HepG2 (cell line): ENCODE data around the gene PARN. TPM values are rescaled to one million over a fixed set of nuclear protein-coding genes. Genes with fewer than 3 reads are reported as not detected.

Experiments
- FOXK1 ChIP-seq: sonication (generic); formaldehyde crosslinking; IDR thresholded peaks from 2 replicates; pipeline ENCODE4 v1.4.0; 2020; ENCODE audit warnings: low read depth, missing genetic modification reagents, borderline replicate concordance
- PPARG ChIP-seq: conservative IDR thresholded peaks from 2 replicates; pipeline ENCODE4 v1.6.1; 2016; ENCODE audit warnings: missing biosample characterization, missing genetic modification reagents
- TARDBP ChIP-seq: sonication (generic); formaldehyde crosslinking; IDR thresholded peaks from 2 replicates; pipeline ENCODE4 v1.8.0; 2022; ENCODE audit warnings: mild to moderate bottlenecking, missing genetic modification reagents
- YY1 ChIP-seq: IDR thresholded peaks from 2 replicates; pipeline ENCODE4 v1.6.1; 2011; ENCODE audit warnings: low read length, low read depth, moderate library complexity, mild to moderate bottlenecking; ENCODE audit not compliant: insufficient read depth, insufficient replicate concordance
- ZBTB20 ChIP-seq: sonication (generic); formaldehyde crosslinking; IDR thresholded peaks from 2 replicates; pipeline ENCODE4 v1.8.1; 2023; ENCODE audit warnings: missing genetic modification reagents, low read depth, mild to moderate bottlenecking, borderline replicate concordance
- ZFP90 ChIP-seq: sonication (generic); formaldehyde crosslinking; IDR thresholded peaks from 2 replicates; pipeline ENCODE4 v1.8.0; 2022; ENCODE audit warnings: missing genetic modification reagents, mild to moderate bottlenecking, inconsistent platforms, borderline replicate concordance
- ZMYM4 ChIP-seq: sonication (generic); formaldehyde crosslinking; IDR thresholded peaks from 2 replicates; pipeline ENCODE4 v1.8.1; 2023; ENCODE audit warnings: mild to moderate bottlenecking, missing genetic modification reagents
- ZNF292 ChIP-seq: sonication (generic); formaldehyde crosslinking; IDR thresholded peaks from 2 replicates; pipeline ENCODE4 v1.8.1; 2022; ENCODE audit warnings: mild to moderate bottlenecking, low read depth, missing genetic modification reagents, borderline replicate concordance
- ZNF354B ChIP-seq: sonication (generic); formaldehyde crosslinking; IDR thresholded peaks from 2 replicates; pipeline ENCODE4 v1.8.0; 2022; ENCODE audit warnings: mild to moderate bottlenecking, missing genetic modification reagents
- polyA plus RNA-seq, 8 experiments: library from polyadenylated mRNA; depleted of rRNA in 3 of 8; stranded (reverse) in 7 of 8; unstranded in 1 of 8; fragments of >200 nt; fragmentation: Illumina TruSeq in 4 of 8; extraction: Trizol in 4 of 8; gene quantifications; 2 replicates each; pipeline versions ENCODE4 v1.2.1 to v1.2.3, GENCODE V29; 2011 to 2016; ENCODE audit warnings: low read depth in 4 of 8, missing spikeins in 1 of 8, mixed read lengths in 1 of 8; ENCODE audit not compliant: insufficient read depth in 1 of 8
- total RNA-seq, 5 experiments: library from RNA; depleted of rRNA; stranded (reverse); fragments of >200 nt; fragmentation: Illumina TruSeq; extraction: Trizol; gene quantifications; 2 replicates each; pipeline ENCODE4 v1.2.3, GENCODE V29; 2016; ENCODE audit warnings: low read depth in 1 of 5
- TF ChIP-seq, protein P1 (sequence below): conservative IDR thresholded peaks from 2 replicates; pipeline ENCODE4 v1.6.1; 2018; ENCODE audit warnings: missing genetic modification reagents
- TF ChIP-seq, protein P2 (sequence below): sonication (generic); formaldehyde crosslinking; IDR thresholded peaks from 2 replicates; pipeline ENCODE4 v1.4.0; 2020; ENCODE audit warnings: missing genetic modification reagents
- TF ChIP-seq, protein P3 (sequence below): IDR thresholded peaks from 2 replicates; pipeline ENCODE4 v1.6.1; 2018; ENCODE audit warnings: missing genetic modification reagents, mild to moderate bottlenecking, missing compliant biosample characterization
- TF ChIP-seq, protein P4 (sequence below): sonication (generic); formaldehyde crosslinking; IDR thresholded peaks from 2 replicates; pipeline ENCODE4 v1.4.0; 2020; ENCODE audit warnings: mild to moderate bottlenecking, missing genetic modification reagents
- TF ChIP-seq, protein P5 (sequence below): sonication (generic); formaldehyde crosslinking; IDR thresholded peaks from 2 replicates; pipeline ENCODE4 v1.5.0; 2020; ENCODE audit warnings: mild to moderate bottlenecking, missing genetic modification reagents, borderline replicate concordance

Gene PARN
- total and polyA plus RNA-seq, 2 of the 13 experiments (the other 11 are each of a cell fraction or from before 2014, with no cell fraction given), result 13.3 to 47.6 TPM

DNA sequence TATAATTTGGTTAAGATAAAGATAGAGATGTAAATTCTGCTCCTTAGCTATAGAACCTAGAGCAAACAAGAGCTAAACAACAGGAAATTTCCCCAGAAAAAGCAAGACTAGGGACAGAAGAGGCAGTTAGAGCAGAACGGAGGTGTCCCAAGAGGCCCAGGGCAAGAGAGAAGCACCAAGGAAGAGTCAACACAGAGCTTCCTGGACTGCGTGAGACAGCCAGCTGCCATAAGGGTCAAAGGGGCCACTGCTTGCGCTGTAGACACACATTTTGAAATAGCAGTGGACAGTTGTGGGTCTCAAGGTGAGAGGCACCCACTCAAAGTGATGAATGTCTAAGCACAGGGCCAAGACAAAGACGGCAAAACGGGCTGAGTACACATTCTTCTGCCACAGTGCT lies 156.6 kb downstream of the PARN start (continued):
- TF ChIP-seq, protein P1, sequence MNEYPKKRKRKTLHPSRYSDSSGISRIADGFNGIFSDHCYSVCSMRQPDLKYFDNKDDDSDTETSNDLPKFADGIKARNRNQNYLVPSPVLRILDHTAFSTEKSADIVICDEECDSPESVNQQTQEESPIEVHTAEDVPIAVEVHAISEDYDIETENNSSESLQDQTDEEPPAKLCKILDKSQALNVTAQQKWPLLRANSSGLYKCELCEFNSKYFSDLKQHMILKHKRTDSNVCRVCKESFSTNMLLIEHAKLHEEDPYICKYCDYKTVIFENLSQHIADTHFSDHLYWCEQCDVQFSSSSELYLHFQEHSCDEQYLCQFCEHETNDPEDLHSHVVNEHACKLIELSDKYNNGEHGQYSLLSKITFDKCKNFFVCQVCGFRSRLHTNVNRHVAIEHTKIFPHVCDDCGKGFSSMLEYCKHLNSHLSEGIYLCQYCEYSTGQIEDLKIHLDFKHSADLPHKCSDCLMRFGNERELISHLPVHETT, result 0 out of 2 replicates have a peak, but pooled peaks have one; percentile 23
- TF ChIP-seq FOXK1 (CRISPR knock-in tag), result peak; percentile 12; the same call in 1 of the 2 replicates
- peak; percentile 57 for TF ChIP-seq YY1
- TF ChIP-seq PPARG (CRISPR knock-in tag), result peak; percentile 54; the same call in 1 of the 2 replicates
- peak; percentile 95; the same call in 1 of the 2 replicates for TF ChIP-seq ZNF292 (CRISPR knock-in tag)
- 0 out of 2 replicates have a peak, but pooled peaks have one; percentile 15 for TF ChIP-seq ZNF354B (CRISPR knock-in tag)
- peak; percentile 65; the same call in 1 of the 2 replicates for TF ChIP-seq TARDBP
- TF ChIP-seq, protein P2, sequence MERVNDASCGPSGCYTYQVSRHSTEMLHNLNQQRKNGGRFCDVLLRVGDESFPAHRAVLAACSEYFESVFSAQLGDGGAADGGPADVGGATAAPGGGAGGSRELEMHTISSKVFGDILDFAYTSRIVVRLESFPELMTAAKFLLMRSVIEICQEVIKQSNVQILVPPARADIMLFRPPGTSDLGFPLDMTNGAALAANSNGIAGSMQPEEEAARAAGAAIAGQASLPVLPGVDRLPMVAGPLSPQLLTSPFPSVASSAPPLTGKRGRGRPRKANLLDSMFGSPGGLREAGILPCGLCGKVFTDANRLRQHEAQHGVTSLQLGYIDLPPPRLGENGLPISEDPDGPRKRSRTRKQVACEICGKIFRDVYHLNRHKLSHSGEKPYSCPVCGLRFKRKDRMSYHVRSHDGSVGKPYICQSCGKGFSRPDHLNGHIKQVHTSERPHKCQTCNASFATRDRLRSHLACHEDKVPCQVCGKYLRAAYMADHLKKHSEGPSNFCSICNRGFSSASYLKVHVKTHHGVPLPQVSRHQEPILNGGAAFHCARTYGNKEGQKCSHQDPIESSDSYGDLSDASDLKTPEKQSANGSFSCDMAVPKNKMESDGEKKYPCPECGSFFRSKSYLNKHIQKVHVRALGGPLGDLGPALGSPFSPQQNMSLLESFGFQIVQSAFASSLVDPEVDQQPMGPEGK (CRISPR knock-in tag), result peak; percentile 52; the same call in 1 of the 2 replicates
- TF ChIP-seq, protein P3, sequence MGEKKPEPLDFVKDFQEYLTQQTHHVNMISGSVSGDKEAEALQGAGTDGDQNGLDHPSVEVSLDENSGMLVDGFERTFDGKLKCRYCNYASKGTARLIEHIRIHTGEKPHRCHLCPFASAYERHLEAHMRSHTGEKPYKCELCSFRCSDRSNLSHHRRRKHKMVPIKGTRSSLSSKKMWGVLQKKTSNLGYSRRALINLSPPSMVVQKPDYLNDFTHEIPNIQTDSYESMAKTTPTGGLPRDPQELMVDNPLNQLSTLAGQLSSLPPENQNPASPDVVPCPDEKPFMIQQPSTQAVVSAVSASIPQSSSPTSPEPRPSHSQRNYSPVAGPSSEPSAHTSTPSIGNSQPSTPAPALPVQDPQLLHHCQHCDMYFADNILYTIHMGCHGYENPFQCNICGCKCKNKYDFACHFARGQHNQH (CRISPR knock-in tag), result peak; percentile 52; the same call in 1 of the 2 replicates
- 0 out of 2 replicates have a peak, but pooled peaks have one; percentile 29 for TF ChIP-seq ZBTB20 (CRISPR knock-in tag)
- TF ChIP-seq, protein P4, sequence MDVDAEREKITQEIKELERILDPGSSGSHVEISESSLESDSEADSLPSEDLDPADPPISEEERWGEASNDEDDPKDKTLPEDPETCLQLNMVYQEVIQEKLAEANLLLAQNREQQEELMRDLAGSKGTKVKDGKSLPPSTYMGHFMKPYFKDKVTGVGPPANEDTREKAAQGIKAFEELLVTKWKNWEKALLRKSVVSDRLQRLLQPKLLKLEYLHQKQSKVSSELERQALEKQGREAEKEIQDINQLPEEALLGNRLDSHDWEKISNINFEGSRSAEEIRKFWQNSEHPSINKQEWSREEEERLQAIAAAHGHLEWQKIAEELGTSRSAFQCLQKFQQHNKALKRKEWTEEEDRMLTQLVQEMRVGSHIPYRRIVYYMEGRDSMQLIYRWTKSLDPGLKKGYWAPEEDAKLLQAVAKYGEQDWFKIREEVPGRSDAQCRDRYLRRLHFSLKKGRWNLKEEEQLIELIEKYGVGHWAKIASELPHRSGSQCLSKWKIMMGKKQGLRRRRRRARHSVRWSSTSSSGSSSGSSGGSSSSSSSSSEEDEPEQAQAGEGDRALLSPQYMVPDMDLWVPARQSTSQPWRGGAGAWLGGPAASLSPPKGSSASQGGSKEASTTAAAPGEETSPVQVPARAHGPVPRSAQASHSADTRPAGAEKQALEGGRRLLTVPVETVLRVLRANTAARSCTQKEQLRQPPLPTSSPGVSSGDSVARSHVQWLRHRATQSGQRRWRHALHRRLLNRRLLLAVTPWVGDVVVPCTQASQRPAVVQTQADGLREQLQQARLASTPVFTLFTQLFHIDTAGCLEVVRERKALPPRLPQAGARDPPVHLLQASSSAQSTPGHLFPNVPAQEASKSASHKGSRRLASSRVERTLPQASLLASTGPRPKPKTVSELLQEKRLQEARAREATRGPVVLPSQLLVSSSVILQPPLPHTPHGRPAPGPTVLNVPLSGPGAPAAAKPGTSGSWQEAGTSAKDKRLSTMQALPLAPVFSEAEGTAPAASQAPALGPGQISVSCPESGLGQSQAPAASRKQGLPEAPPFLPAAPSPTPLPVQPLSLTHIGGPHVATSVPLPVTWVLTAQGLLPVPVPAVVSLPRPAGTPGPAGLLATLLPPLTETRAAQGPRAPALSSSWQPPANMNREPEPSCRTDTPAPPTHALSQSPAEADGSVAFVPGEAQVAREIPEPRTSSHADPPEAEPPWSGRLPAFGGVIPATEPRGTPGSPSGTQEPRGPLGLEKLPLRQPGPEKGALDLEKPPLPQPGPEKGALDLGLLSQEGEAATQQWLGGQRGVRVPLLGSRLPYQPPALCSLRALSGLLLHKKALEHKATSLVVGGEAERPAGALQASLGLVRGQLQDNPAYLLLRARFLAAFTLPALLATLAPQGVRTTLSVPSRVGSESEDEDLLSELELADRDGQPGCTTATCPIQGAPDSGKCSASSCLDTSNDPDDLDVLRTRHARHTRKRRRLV (CRISPR knock-in tag), result no peak
- TF ChIP-seq ZMYM4 (CRISPR knock-in tag), result peak; percentile 92
- TF ChIP-seq, protein P5, sequence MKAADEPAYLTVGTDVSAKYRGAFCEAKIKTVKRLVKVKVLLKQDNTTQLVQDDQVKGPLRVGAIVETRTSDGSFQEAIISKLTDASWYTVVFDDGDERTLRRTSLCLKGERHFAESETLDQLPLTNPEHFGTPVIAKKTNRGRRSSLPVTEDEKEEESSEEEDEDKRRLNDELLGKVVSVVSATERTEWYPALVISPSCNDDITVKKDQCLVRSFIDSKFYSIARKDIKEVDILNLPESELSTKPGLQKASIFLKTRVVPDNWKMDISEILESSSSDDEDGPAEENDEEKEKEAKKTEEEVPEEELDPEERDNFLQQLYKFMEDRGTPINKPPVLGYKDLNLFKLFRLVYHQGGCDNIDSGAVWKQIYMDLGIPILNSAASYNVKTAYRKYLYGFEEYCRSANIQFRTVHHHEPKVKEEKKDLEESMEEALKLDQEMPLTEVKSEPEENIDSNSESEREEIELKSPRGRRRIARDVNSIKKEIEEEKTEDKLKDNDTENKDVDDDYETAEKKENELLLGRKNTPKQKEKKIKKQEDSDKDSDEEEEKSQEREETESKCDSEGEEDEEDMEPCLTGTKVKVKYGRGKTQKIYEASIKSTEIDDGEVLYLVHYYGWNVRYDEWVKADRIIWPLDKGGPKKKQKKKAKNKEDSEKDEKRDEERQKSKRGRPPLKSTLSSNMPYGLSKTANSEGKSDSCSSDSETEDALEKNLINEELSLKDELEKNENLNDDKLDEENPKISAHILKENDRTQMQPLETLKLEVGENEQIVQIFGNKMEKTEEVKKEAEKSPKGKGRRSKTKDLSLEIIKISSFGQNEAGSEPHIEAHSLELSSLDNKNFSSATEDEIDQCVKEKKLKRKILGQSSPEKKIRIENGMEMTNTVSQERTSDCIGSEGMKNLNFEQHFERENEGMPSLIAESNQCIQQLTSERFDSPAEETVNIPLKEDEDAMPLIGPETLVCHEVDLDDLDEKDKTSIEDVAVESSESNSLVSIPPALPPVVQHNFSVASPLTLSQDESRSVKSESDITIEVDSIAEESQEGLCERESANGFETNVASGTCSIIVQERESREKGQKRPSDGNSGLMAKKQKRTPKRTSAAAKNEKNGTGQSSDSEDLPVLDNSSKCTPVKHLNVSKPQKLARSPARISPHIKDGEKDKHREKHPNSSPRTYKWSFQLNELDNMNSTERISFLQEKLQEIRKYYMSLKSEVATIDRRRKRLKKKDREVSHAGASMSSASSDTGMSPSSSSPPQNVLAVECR (CRISPR knock-in tag), result peak; percentile 65; the same call in 1 of the 2 replicates
- no peak; the same call in 1 of the 2 replicates for TF ChIP-seq ZFP90
